Pancreas (tissue), 10 donors: ENCODE data around the gene KCNMA1. TPM values are rescaled to one million over a fixed set of nuclear protein-coding genes. Genes with fewer than 3 reads are reported as not detected.

Experiments
- ATAC-seq, 4 donors: fragments of 200-7000 bp; cut with Tn5 transposase; one replicate each; pipeline versions ENCODE4 v1.8.0 to v1.9.1; 2020; ENCODE audit warnings: mild to moderate bottlenecking in 4 of 4, moderate library complexity in 4 of 4
- DNase-seq, 6 donors: peaks; one replicate each; pipeline ENCODE4 v3.0.0-alpha.2; 2020
- FAIRE-seq: peaks from 2 replicates; lab custom pipeline; 2012; peaks lifted over from hg19 to GRCh38; lab: Jason Lieb, UNC
- H3K27ac ChIP-seq, 4 donors: fragments of 200-600 bp; sonication (generic); 1 replicate in 3 of 4; 2 replicates in 1 of 4; pipeline versions ENCODE4 v1.5.0 to v1.8.0; 2020
- H3K27me3 ChIP-seq, 4 donors: fragments of 200-600 bp; one replicate each; pipeline ENCODE4 v1.8.0; 2021
- H3K36me3 ChIP-seq, 3 donors: fragments of 200-600 bp; sonication (generic) in 1 of 3; one replicate each; pipeline versions ENCODE4 v1.5.0 to v1.8.0; 2020 to 2021
- H3K4me1 ChIP-seq, 3 donors: fragments of 200-600 bp; one replicate each; pipeline ENCODE4 v1.8.0; 2021
- H3K4me3 ChIP-seq, 4 donors: fragments of 200-600 bp; sonication (generic) in 2 of 4; one replicate each; pipeline versions ENCODE4 v1.5.0 to v1.8.0; 2020 to 2021
- H3K9me3 ChIP-seq, 4 donors: fragments of 200-600 bp; one replicate each; pipeline ENCODE4 v1.8.0; 2021
- CTCF ChIP-seq, 4 donors: fragments of 200-600 bp; sonication (generic) in 3 of 4; IDR thresholded peaks; one replicate each; pipeline versions ENCODE4 v1.5.0 to v1.8.0; 2021; ENCODE audit warnings: antibody characterized with exemption in 4 of 4
- WGBS, 2 donors: extraction: QIAGEN DNeasy Blood & Tissue Kit; methylation state at CpG; one replicate each; pipeline ENCODE4 v1.1.7; 2013; 5-methylcytosine and 5-hydroxymethylcytosine counted together
- intact Hi-C, 3 donors: fragments of 100-400 bp; cut with DNase I; formaldehyde crosslinking; loops; one replicate each; pipeline versions ENCODE4 v1.11.1 to v1.14.2; 2022
- polyA plus RNA-seq, 2 donors: library from polyadenylated mRNA; stranded (reverse); fragments of 200-250 nt; gene quantifications; one replicate each; pipeline ENCODE4 v1.2.3, GENCODE V29; 2013
- total RNA-seq, 6 donors: library from RNA; stranded (reverse); fragmentation: NEBNext Ultra II Directional in 4 of 6; extraction: Animal tissue kit (Norgen Biotek cat#: 25700) in 4 of 6; gene quantifications; one replicate each; pipeline versions ENCODE4 v1.2.1 to v1.2.4, GENCODE V29; 2021 to 2023
- donor health status: healthy with polysubstance abuse.
- donor health status: DM: no; HTN: no; CAD: no; lungs with moderate emphysema.
- donor health status: DM: no; HTN: no; CAD: no.
- donor health status: control.
- donor health status: control.
- donor health status: Bipolar disorder and iron deficiency.
- donor health status: DM: yes; HTN: yes; CAD: no.
- donor health status: DM: no; HTN: no; CAD: no.
- donor health status: DM: no; HTN: no; CAD: no.
- donor health status: DM: yes; HTN: yes; CAD: no.

The KCNMA1 gene
- total and polyA plus RNA-seq, 8 donors = 3.5 to 19.4 (median 9.3) TPM

- Histone ChIP-seq H3K27ac (no peak overlapping the region), H3K4me3 (no peak overlapping the region), H3K4me1 (no peaks in the 10 kb centered on the region), H3K27me3 (no peaks in the 10 kb centered on the region), H3K9me3 (no peaks in the 10 kb centered on the region), H3K36me3 (no peaks in the 10 kb centered on the region)
- 39 to 43% methylated on average over 4 of the region's 4 CpGs for WGBS, 2 donors
- ATAC-seq = peak in 1 of 4 donors; percentile 44
- peak in 3 of 6 donors; percentile 21 to 43 (median 34) for DNase-seq
- intact Hi-C loops = no loop called here
- no peak for TF ChIP-seq CTCF (IDR thresholded peaks at IDR 0.05)
- FAIRE-seq = no peak
Measured at GRCh38 chr10:77279207-77279606, 358.4 kb downstream of the KCNMA1 start.

GRCh38 chr10:77274046-77274795, 363.4 kb downstream of the KCNMA1 start:
- intact Hi-C loops = no loop called here
- Histone ChIP-seq H3K4me3 (no peak overlapping the region), H3K4me1 (no peaks in the 10 kb centered on the region), H3K9me3 (no peaks in the 10 kb centered on the region), H3K36me3 (no peaks in the 10 kb centered on the region), H3K27ac (no peak overlapping the region), H3K27me3 (no peaks in the 10 kb centered on the region)
- FAIRE-seq (no peak), ATAC-seq (peak in 2 of 4 donors; percentile 34 to 36), DNase-seq (no peak)
- no peak for TF ChIP-seq CTCF (IDR thresholded peaks at IDR 0.05)
- WGBS, 2 donors = 61 to 62% methylated on average over 5 of the region's 5 CpGs

GRCh38 chr10:77269163-77269562, 368.4 kb downstream of the KCNMA1 start:
- TF ChIP-seq CTCF (IDR thresholded peaks at IDR 0.05) = no peak
- Histone ChIP-seq H3K4me1 (peaks cover 0 to 14% (median 11%) of the 10 kb centered on the region in 3 donors), H3K4me3 (no peak overlapping the region), H3K27ac (no peak overlapping the region), H3K27me3 (no peaks in the 10 kb centered on the region), H3K9me3 (no peaks in the 10 kb centered on the region), H3K36me3 (no peaks in the 10 kb centered on the region)
- ATAC-seq (no peak), DNase-seq (no peak), FAIRE-seq (no peak)
- intact Hi-C loops = no loop called here

GRCh38 chr10:77268721-77269120, 368.9 kb downstream of the KCNMA1 start:
- 93 to 94% methylated on average over 4 of the region's 4 CpGs for WGBS, 2 donors
- Histone ChIP-seq H3K4me3 (no peak overlapping the region), H3K4me1 (peaks cover 0 to 14% (median 11%) of the 10 kb centered on the region in 3 donors), H3K27me3 (no peaks in the 10 kb centered on the region), H3K27ac (no peak overlapping the region), H3K36me3 (no peaks in the 10 kb centered on the region), H3K9me3 (no peaks in the 10 kb centered on the region)
- DNase-seq = no peak
- no peak for TF ChIP-seq CTCF (IDR thresholded peaks at IDR 0.05)
- no peak for FAIRE-seq
- intact Hi-C loops = no loop called here
- ATAC-seq = no peak
